HCT116 (cell line): ENCODE data around the gene CD247. TPM values are rescaled to one million over a fixed set of nuclear protein-coding genes. Genes with fewer than 3 reads are reported as not detected.

Source experiments
- ATAC-seq: fragments of 200-7000 bp; cut with Tn5 transposase; 2 replicates; pipeline ENCODE4 v1.9.1; 2020; ENCODE audit warnings: mild to moderate bottlenecking, moderate library complexity
- BruUV-seq: library from RNA; stranded (reverse); fragments of 400-500 nt; replicated peaks from 2 replicates; lab custom pipeline; 2021; lab: Mats Ljungman, UMichigan
- CTCF ChIA-PET: fragments of 300-600 bp; sonication (Branson Sonifier 250); formaldehyde crosslinking; loops from one replicate; lab custom pipeline; 2021; ENCODE audit warnings: antibody characterized with exemption; lab: Charles Lee
- POLR2A ChIA-PET: fragments of 300-600, 350-600 bp; sonication (Branson Sonifier 250); formaldehyde crosslinking; loops from one replicate; lab custom pipeline; 2021; ENCODE audit warnings: antibody characterized with exemption; lab: Charles Lee
- RAD21 ChIA-PET, 2 experiments: fragments of 300-600 bp; sonication (Branson Sonifier 250); formaldehyde crosslinking; loops; one replicate each; lab custom pipeline; 2023; ENCODE audit warnings: low total read pairs in 2 of 2; ENCODE audit not compliant: uncharacterized antibody in 2 of 2, unreplicated experiment in 2 of 2, low non-redundant PET in 1 of 2; lab: Charles Lee
- DNase-seq: peaks from one replicate; pipeline ENCODE4 v3.0.0-alpha.2; 2010; ENCODE audit warnings: low read depth, low spot score
- H2AFZ ChIP-seq: fragments of 200-600 bp; shearing (Covaris generic), sonication (generic); 2 replicates; pipeline ENCODE4 v1.6.1; 2017; ENCODE audit warnings: low read depth, mixed run types, mixed read lengths, antibody characterized with exemption, low read length; ENCODE audit not compliant: poor library complexity, severe bottlenecking
- H3K27ac ChIP-seq: 2 replicates; pipeline ENCODE4 v1.5.1; 2012; ENCODE audit warnings: low read depth, low read length
- H3K27me3 ChIP-seq: fragments of 200-600 bp; sonication (generic); 2 replicates; pipeline ENCODE4 v1.6.1; 2016; ENCODE audit warnings: mixed run types, low read length, mixed read lengths; ENCODE audit not compliant: insufficient read depth
- H3K36me3 ChIP-seq, 2 experiments: fragments of 200-500 bp in 1 of 2; fragments of 200-600 bp in 1 of 2; sonication (Bioruptor generic) in 1 of 2; sonication (generic) in 1 of 2; 2 replicates each; pipeline versions ENCODE4 v1.5.1 to v1.6.1; 2014 to 2016; ENCODE audit warnings: low read length in 2 of 2, inconsistent platforms in 1 of 2, mixed read lengths in 1 of 2, mixed run types in 1 of 2; ENCODE audit not compliant: insufficient read depth in 2 of 2, control insufficient read depth in 1 of 2
- H3K4me1 ChIP-seq, 2 experiments: fragments of 200-600 bp in 1 of 2; sonication (generic) in 1 of 2; 2 replicates each; pipeline versions ENCODE4 v1.5.1 to v1.6.1; 2012 to 2017; ENCODE audit warnings: low read length in 2 of 2, inconsistent platforms in 1 of 2, mild to moderate bottlenecking in 1 of 2, mixed read lengths in 1 of 2, mixed run types in 1 of 2, moderate library complexity in 1 of 2; ENCODE audit not compliant: insufficient read depth in 2 of 2, control insufficient read depth in 1 of 2
- H3K4me2 ChIP-seq: fragments of 200-600 bp; sonication (generic); 2 replicates; pipeline ENCODE4 v1.6.1; 2017; ENCODE audit warnings: mixed run types, low read length, mixed read lengths
- H3K4me3 ChIP-seq, 2 experiments: fragments of 200-600 bp in 1 of 2; sonication (generic) in 1 of 2; replicated peaks in 1 of 2; 2 replicates each; pipeline ENCODE4 v1.5.1; 2011 to 2016; ENCODE audit warnings: low read length in 2 of 2, control low read depth in 1 of 2, low read depth in 1 of 2, mild to moderate bottlenecking in 1 of 2, mixed read lengths in 1 of 2, mixed run types in 1 of 2
- H3K79me2 ChIP-seq: fragments of 200-600 bp; sonication (generic); 2 replicates; pipeline ENCODE4 v1.6.1; 2017; ENCODE audit warnings: mild to moderate bottlenecking, mixed run types, low read length, moderate library complexity, mixed read lengths; ENCODE audit not compliant: insufficient read depth
- H3K9ac ChIP-seq: fragments of 200-600 bp; sonication (generic); 2 replicates; pipeline ENCODE4 v1.6.1; 2016; ENCODE audit warnings: low read length, mixed read lengths
- H3K9me2 ChIP-seq: fragments of 200-600 bp; sonication (generic), shearing (Covaris generic); 2 replicates; pipeline ENCODE4 v1.6.1; 2017; ENCODE audit warnings: mixed run types, mild to moderate bottlenecking, moderate library complexity; ENCODE audit not compliant: insufficient read depth
- H3K9me3 ChIP-seq, 2 experiments: fragments of 200-500 bp in 1 of 2; fragments of 200-600 bp in 1 of 2; sonication (Bioruptor generic) in 1 of 2; sonication (generic) in 1 of 2; 2 replicates each; pipeline ENCODE4 v1.6.1; 2014 to 2017; ENCODE audit warnings: low read length in 2 of 2, mixed read lengths in 2 of 2, inconsistent platforms in 1 of 2, low read depth in 1 of 2, mild to moderate bottlenecking in 1 of 2, mixed run types in 1 of 2, moderate library complexity in 1 of 2; ENCODE audit not compliant: control insufficient read depth in 1 of 2, insufficient read depth in 1 of 2
- H4K20me1 ChIP-seq: fragments of 200-600 bp; sonication (generic), shearing (Covaris generic); 2 replicates; pipeline ENCODE4 v1.6.1; 2017; ENCODE audit warnings: mixed run types, mild to moderate bottlenecking, moderate library complexity; ENCODE audit not compliant: insufficient read depth
- CBX3 ChIP-seq: IDR thresholded peaks from 2 replicates; pipeline ENCODE4 v1.6.1; 2012; ENCODE audit warnings: low read depth
- CEBPB ChIP-seq: IDR thresholded peaks from 2 replicates; pipeline ENCODE4 v1.6.1; 2012; ENCODE audit warnings: low read depth
- EZH2 ChIP-seq: fragments of 200-600 bp; sonication (generic); IDR thresholded peaks from 2 replicates; pipeline ENCODE4 v1.6.1; 2017; ENCODE audit warnings: antibody characterized with exemption, mixed run types
- EZH2phosphoT487 ChIP-seq: fragments of 200-600 bp; IDR thresholded peaks from 2 replicates; pipeline ENCODE4 v1.6.1; 2018; ENCODE audit warnings: antibody characterized with exemption, borderline replicate concordance
- FOSL1 ChIP-seq: IDR thresholded peaks from 2 replicates; pipeline ENCODE4 v1.6.1; 2012; ENCODE audit warnings: low read depth
- JUND ChIP-seq: IDR thresholded peaks from 2 replicates; pipeline ENCODE4 v1.6.1; 2012
- MAX ChIP-seq: IDR thresholded peaks from 2 replicates; pipeline ENCODE4 v1.6.1; 2012
- POLR2A ChIP-seq: IDR thresholded peaks from 2 replicates; pipeline ENCODE4 v1.7.0; 2011; ENCODE audit warnings: borderline replicate concordance; ENCODE audit not compliant: insufficient read depth, insufficient read length; ENCODE audit errors: extremely low read depth
- SP1 ChIP-seq: IDR thresholded peaks from 2 replicates; pipeline ENCODE4 v1.6.1; 2012; ENCODE audit warnings: low read depth
- TCF7L2 ChIP-seq: IDR thresholded peaks from 2 replicates; pipeline ENCODE4 v1.7.0; 2011; ENCODE audit warnings: borderline replicate concordance, inconsistent platforms; ENCODE audit not compliant: insufficient read depth, insufficient read length; ENCODE audit errors: extremely low read depth
- ZFX ChIP-seq: fragments of 450-650 bp; IDR thresholded peaks from 2 replicates; pipeline ENCODE4 v1.6.1; 2017
- ZNF274 ChIP-seq: fragments of 200-500 bp; sonication (Bioruptor generic); IDR thresholded peaks from 2 replicates; pipeline ENCODE4 v1.6.1; 2014; ENCODE audit warnings: mild to moderate bottlenecking, low read depth, low read length, inconsistent platforms
- intact Hi-C: fragments of 100-400 bp; cut with micrococcal nuclease; formaldehyde crosslinking; loops from 2 replicates; pipeline ENCODE4 v1.10.0; 2022
- total RNA-seq: library from RNA; stranded (reverse); gene quantifications from one replicate; pipeline ENCODE4 v1.2.1, GENCODE V29; 2021; ENCODE audit not compliant: unreplicated experiment

Gene CD247
- total RNA-seq, 1 experiment from 2014 or later, result 0.57 TPM

GRCh38 chr1:167409183-167409582, 109.1 kb downstream of the CD247 start (continued):
- no peak for TF ChIP-seq EZH2
- no peak for TF ChIP-seq JUND

GRCh38 chr1:167408355-167408754, 110.0 kb downstream of the CD247 start:
- Histone ChIP-seq H2AFZ (no peak overlapping the region), H3K4me3 (no peak overlapping the region), H3K9me3 (no peaks in the 10 kb centered on the region)
- ATAC-seq, result no peak
- TF ChIP-seq CBX3 (no peak), JUND (no peak), EZH2phosphoT487 (no peak), POLR2A (no peak), FOSL1 (no peak), ZNF274 (no peak), ZFX (no peak), CEBPB (no peak), MAX (no peak), TCF7L2 (no peak), SP1 (no peak)
- TF ChIP-seq, all 23 proteins: peak for 0
- ChIA-PET CTCF (interaction anchor here (1.6 kb wide), 1 partner anchor 141 kb away, joined by 10 read pairs; no protein-coding TSS in a partner anchor), POLR2A (no interaction called here), RAD21 (interaction anchor here in 1 of 2 experiments (0.9 kb wide), 1 partner anchor 141 kb away, joined by 4 read pairs; no protein-coding TSS in a partner anchor)
- Histone ChIP-seq H4K20me1 (no peaks in the 10 kb centered on the region), H3K36me3 (peaks cover 4 to 7% of the 10 kb centered on the region in 2 experiments), H3K79me2 (no peaks in the 10 kb centered on the region), H3K9ac (no peak overlapping the region), H3K27ac (no peak overlapping the region), H3K4me2 (no peak overlapping the region), H3K27me3 (no peaks in the 10 kb centered on the region), H3K4me1 (peaks cover 0 to 4% of the 10 kb centered on the region in 2 experiments; a peak in 1 of 4 replicates), H3K9me2 (no peaks in the 10 kb centered on the region)
- intact Hi-C loops, result no loop called here
- no peak for DNase-seq
- BruUV-seq, result no TSS peak
